K562 (cell line): ENCODE measurements around the gene FAM110D. TPM values are rescaled to one million over a fixed set of nuclear protein-coding genes. Genes with fewer than 3 reads are reported as not detected.
A peak's percentile ranks its signal among the peaks of the same experiment; 100 is the strongest.

Source experiments
- BDP1 ChIP-seq: IDR thresholded peaks from 3 replicates; pipeline ENCODE4 v1.6.1; 2011; ENCODE audit not compliant: insufficient read length, insufficient read depth
- CBX1 ChIP-seq: sonication (generic); IDR thresholded peaks from 2 replicates; pipeline ENCODE4 v1.6.1; 2016; ENCODE audit warnings: antibody characterized with exemption, low read depth, mild to moderate bottlenecking
- GATAD2A ChIP-seq: fragments of 450-650 bp; IDR thresholded peaks from 2 replicates; pipeline ENCODE4 v1.6.1; 2017
- NCOA2 ChIP-seq, 2 experiments: fragments of 450-650 bp; IDR thresholded peaks; 2 replicates each; pipeline ENCODE4 v1.6.1; 2018; ENCODE audit warnings: mild to moderate bottlenecking in 2 of 2, moderate library complexity in 1 of 2; ENCODE audit not compliant: partially characterized antibody in 2 of 2
- NR2C2 ChIP-seq, 2 experiments: fragments of 200-800 bp in 1 of 2; sonication (Bioruptor generic) in 1 of 2; sonication (generic) in 1 of 2; formaldehyde crosslinking in 1 of 2; IDR thresholded peaks; 2 replicates each; pipeline versions ENCODE4 v1.6.1 to v1.8.0; 2016 to 2022; ENCODE audit warnings: mild to moderate bottlenecking in 1 of 2, missing compliant biosample characterization in 1 of 2, missing genetic modification characterization in 1 of 2, missing genetic modification reagents in 1 of 2
- POLR2A ChIP-seq: fragments of 450-650 bp; conservative IDR thresholded peaks from 2 replicates; pipeline ENCODE4 v1.6.1; 2016
- ZBTB8A ChIP-seq: fragments of 450-650 bp; IDR thresholded peaks from 2 replicates; pipeline ENCODE4 v1.6.1; 2018; ENCODE audit warnings: mild to moderate bottlenecking, moderate library complexity; ENCODE audit not compliant: partially characterized antibody
- ZNF143 ChIP-seq: sonication (generic); formaldehyde crosslinking; IDR thresholded peaks from 2 replicates; pipeline ENCODE4 v1.9.0; 2022; ENCODE audit warnings: mild to moderate bottlenecking, missing genetic modification reagents
- ZNF175 ChIP-seq: fragments of 200-800 bp; sonication (Bioruptor generic); IDR thresholded peaks from 2 replicates; pipeline ENCODE4 v1.6.1; 2016; ENCODE audit warnings: low read depth, mild to moderate bottlenecking, missing genetic modification characterization, missing compliant biosample characterization
- ZSCAN32 ChIP-seq: fragments of 450-650 bp; formaldehyde crosslinking; IDR thresholded peaks from 2 replicates; pipeline ENCODE4 v1.4.0; 2020; ENCODE audit warnings: mild to moderate bottlenecking, moderate library complexity
- polyA plus RNA-seq, 8 experiments: library from polyadenylated mRNA; depleted of rRNA in 4 of 8; stranded (reverse) in 5 of 8; unstranded in 3 of 8; fragments of >200 nt; fragmentation: Nextera tagmentation in 2 of 8; fragmentation: Illumina TruSeq in 1 of 8; extraction: Ambion mirVana in 2 of 8; extraction: Trizol in 1 of 8; gene quantifications; 2 replicates each; pipeline versions ENCODE4 v1.2.1 to v1.2.3, GENCODE V29; 2011 to 2014; ENCODE audit warnings: inconsistent platforms in 1 of 8, missing spikeins in 1 of 8
- total RNA-seq, 7 experiments: library from RNA; depleted of rRNA in 6 of 7; stranded (reverse); fragments of >200 nt in 6 of 7; fragmentation: Illumina TruSeq in 2 of 7; extraction: Trizol in 2 of 7; gene quantifications; 2 replicates each; pipeline versions ENCODE4 v1.2.1 to v1.2.3, GENCODE V29; 2011 to 2021; ENCODE audit warnings: low replicate concordance in 1 of 7
- TF ChIP-seq, protein P1 (sequence below): sonication (generic); formaldehyde crosslinking; IDR thresholded peaks from 2 replicates; pipeline ENCODE4 v1.8.0; 2023; ENCODE audit warnings: mild to moderate bottlenecking, missing genetic modification reagents
- TF ChIP-seq, protein P2 (sequence below), 3 experiments: fragments of 200-800 bp in 1 of 3; fragments of 250-450 bp in 1 of 3; fragments of 450-650 bp in 1 of 3; sonication (Bioruptor Pico) in 1 of 3; sonication (Bioruptor generic) in 1 of 3; formaldehyde crosslinking in 1 of 3; IDR thresholded peaks; 2 replicates each; pipeline versions ENCODE4 v1.6.1 to v1.8.0; 2016 to 2022; ENCODE audit warnings: mild to moderate bottlenecking in 2 of 3, missing genetic modification characterization in 2 of 3, missing compliant biosample characterization in 1 of 3, moderate library complexity in 1 of 3
- TF ChIP-seq, protein P3 (sequence below): sonication (generic); formaldehyde crosslinking; IDR thresholded peaks from 2 replicates; pipeline ENCODE4 v1.8.0; 2022; ENCODE audit warnings: missing genetic modification reagents, mild to moderate bottlenecking, borderline replicate concordance
- TF ChIP-seq, protein P4 (sequence below), 2 experiments: fragments of 200-800 bp in 1 of 2; sonication (Bioruptor generic) in 1 of 2; sonication (generic) in 1 of 2; formaldehyde crosslinking in 1 of 2; IDR thresholded peaks in 1 of 2; conservative IDR thresholded peaks in 1 of 2; 2 replicates each; pipeline versions ENCODE4 v1.5.0 to v1.6.1; 2016 to 2020; ENCODE audit warnings: missing compliant biosample characterization in 1 of 2, missing genetic modification characterization in 1 of 2, missing genetic modification reagents in 1 of 2

The FAM110D gene
- total and polyA plus RNA-seq, 9 of the 15 experiments (the other 6 are each of a cell fraction or from before 2014, with no cell fraction given), result 0.04 to 1.1 (median 0.33) TPM

DNA sequence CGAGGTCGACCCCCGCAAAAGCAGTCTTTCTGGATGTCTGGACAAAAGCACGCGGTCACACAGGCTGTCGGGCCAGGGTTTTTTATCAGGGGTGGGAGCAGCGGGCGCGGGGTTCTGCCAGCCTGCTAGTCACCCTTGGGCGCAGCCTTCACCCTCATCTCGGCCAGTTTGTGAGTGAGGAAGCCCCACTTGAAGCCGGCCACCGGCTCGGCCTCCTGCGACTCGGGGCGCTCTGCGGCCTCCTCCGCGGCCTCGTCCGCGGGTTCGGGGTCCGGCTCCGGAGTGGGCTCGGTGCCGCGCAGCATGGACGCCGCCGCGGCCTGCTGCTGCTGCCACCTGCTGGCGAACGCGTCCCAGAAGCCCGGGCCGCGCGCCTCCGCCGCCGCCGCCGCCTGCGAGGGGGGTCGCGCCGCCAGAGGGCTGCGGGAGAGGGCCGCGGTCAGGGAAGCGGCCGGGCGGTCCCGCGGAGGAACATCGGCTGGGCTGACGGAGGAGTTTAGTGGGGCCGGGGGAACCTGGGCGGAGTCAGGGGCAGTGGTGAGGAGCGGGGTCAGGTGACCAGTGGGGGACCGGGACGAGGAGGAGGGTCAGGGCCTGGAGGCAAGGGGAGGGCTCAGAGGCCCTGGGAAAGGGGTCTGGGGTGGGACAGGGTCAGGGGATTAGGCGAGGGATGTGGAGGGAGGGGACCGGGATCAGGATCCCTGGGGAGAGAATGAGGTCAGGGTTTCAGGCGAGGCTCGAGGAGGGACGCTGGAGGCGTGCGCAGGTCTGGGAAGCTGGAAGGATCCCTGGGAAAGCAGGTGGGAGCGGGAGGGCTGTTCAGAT, 5.4 kb downstream of the FAM110D start (continued):
- TF ChIP-seq NR2C2 (CRISPR knock-in tag; IDR thresholded peaks at IDR 0.05), result no peak
- no peak for TF ChIP-seq NR2C2 (tag; IDR thresholded peaks at IDR 0.05)
- TF ChIP-seq, protein P1, sequence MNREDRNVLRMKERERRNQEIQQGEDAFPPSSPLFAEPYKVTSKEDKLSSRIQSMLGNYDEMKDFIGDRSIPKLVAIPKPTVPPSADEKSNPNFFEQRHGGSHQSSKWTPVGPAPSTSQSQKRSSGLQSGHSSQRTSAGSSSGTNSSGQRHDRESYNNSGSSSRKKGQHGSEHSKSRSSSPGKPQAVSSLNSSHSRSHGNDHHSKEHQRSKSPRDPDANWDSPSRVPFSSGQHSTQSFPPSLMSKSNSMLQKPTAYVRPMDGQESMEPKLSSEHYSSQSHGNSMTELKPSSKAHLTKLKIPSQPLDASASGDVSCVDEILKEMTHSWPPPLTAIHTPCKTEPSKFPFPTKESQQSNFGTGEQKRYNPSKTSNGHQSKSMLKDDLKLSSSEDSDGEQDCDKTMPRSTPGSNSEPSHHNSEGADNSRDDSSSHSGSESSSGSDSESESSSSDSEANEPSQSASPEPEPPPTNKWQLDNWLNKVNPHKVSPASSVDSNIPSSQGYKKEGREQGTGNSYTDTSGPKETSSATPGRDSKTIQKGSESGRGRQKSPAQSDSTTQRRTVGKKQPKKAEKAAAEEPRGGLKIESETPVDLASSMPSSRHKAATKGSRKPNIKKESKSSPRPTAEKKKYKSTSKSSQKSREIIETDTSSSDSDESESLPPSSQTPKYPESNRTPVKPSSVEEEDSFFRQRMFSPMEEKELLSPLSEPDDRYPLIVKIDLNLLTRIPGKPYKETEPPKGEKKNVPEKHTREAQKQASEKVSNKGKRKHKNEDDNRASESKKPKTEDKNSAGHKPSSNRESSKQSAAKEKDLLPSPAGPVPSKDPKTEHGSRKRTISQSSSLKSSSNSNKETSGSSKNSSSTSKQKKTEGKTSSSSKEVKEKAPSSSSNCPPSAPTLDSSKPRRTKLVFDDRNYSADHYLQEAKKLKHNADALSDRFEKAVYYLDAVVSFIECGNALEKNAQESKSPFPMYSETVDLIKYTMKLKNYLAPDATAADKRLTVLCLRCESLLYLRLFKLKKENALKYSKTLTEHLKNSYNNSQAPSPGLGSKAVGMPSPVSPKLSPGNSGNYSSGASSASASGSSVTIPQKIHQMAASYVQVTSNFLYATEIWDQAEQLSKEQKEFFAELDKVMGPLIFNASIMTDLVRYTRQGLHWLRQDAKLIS (CRISPR knock-in tag), result 0 out of 2 replicates have a peak, but pooled peaks have one; percentile 66
- TF ChIP-seq, protein P2, sequence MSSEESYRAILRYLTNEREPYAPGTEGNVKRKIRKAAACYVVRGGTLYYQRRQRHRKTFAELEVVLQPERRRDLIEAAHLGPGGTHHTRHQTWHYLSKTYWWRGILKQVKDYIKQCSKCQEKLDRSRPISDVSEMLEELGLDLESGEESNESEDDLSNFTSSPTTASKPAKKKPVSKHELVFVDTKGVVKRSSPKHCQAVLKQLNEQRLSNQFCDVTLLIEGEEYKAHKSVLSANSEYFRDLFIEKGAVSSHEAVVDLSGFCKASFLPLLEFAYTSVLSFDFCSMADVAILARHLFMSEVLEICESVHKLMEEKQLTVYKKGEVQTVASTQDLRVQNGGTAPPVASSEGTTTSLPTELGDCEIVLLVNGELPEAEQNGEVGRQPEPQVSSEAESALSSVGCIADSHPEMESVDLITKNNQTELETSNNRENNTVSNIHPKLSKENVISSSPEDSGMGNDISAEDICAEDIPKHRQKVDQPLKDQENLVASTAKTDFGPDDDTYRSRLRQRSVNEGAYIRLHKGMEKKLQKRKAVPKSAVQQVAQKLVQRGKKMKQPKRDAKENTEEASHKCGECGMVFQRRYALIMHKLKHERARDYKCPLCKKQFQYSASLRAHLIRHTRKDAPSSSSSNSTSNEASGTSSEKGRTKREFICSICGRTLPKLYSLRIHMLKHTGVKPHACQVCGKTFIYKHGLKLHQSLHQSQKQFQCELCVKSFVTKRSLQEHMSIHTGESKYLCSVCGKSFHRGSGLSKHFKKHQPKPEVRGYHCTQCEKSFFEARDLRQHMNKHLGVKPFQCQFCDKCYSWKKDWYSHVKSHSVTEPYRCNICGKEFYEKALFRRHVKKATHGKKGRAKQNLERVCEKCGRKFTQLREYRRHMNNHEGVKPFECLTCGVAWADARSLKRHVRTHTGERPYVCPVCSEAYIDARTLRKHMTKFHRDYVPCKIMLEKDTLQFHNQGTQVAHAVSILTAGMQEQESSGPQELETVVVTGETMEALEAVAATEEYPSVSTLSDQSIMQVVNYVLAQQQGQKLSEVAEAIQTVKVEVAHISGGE (CRISPR knock-in tag; IDR thresholded peaks at IDR 0.05), result 0 out of 6 replicates have a peak, but pooled peaks of 1 of the 3 experiments have one; percentile 27
- TF ChIP-seq GATAD2A, result no peak
- TF ChIP-seq CBX1, result 0 out of 2 replicates have a peak, but pooled peaks have one; percentile 70
- no peak for TF ChIP-seq ZNF143 (CRISPR knock-in tag)
- TF ChIP-seq, protein P3, sequence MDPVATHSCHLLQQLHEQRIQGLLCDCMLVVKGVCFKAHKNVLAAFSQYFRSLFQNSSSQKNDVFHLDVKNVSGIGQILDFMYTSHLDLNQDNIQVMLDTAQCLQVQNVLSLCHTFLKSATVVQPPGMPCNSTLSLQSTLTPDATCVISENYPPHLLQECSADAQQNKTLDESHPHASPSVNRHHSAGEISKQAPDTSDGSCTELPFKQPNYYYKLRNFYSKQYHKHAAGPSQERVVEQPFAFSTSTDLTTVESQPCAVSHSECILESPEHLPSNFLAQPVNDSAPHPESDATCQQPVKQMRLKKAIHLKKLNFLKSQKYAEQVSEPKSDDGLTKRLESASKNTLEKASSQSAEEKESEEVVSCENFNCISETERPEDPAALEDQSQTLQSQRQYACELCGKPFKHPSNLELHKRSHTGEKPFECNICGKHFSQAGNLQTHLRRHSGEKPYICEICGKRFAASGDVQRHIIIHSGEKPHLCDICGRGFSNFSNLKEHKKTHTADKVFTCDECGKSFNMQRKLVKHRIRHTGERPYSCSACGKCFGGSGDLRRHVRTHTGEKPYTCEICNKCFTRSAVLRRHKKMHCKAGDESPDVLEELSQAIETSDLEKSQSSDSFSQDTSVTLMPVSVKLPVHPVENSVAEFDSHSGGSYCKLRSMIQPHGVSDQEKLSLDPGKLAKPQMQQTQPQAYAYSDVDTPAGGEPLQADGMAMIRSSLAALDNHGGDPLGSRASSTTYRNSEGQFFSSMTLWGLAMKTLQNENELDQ (CRISPR knock-in tag), result no peak
- no peak for TF ChIP-seq BDP1
- 0 out of 2 replicates have a peak, but pooled peaks have one; percentile 29 for TF ChIP-seq ZNF175 (CRISPR knock-in tag)
- no peak for TF ChIP-seq NCOA2 (IDR thresholded peaks at IDR 0.05; ENCODE audit: partially characterized antibody in 2 of 2)
- TF ChIP-seq ZBTB8A, result no peak
- TF ChIP-seq, protein P4, sequence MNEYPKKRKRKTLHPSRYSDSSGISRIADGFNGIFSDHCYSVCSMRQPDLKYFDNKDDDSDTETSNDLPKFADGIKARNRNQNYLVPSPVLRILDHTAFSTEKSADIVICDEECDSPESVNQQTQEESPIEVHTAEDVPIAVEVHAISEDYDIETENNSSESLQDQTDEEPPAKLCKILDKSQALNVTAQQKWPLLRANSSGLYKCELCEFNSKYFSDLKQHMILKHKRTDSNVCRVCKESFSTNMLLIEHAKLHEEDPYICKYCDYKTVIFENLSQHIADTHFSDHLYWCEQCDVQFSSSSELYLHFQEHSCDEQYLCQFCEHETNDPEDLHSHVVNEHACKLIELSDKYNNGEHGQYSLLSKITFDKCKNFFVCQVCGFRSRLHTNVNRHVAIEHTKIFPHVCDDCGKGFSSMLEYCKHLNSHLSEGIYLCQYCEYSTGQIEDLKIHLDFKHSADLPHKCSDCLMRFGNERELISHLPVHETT (CRISPR knock-in tag; conservative IDR thresholded peaks at IDR 0.05 in 1 of 2, IDR thresholded peaks at IDR 0.05 in 1 of 2), result no peak
- TF ChIP-seq POLR2A, result no peak
- TF ChIP-seq ZSCAN32 (CRISPR knock-in tag), result no peak
